Gastroesophageal sphincter (tissue), 3 donors: ENCODE results near the gene RASGRP4.

Experiments used
- CTCF ChIP-seq, 4 experiments: fragments of 200-600 bp in 2 of 4; fragments of 450-650 bp in 2 of 4; sonication (generic) in 1 of 4; IDR thresholded peaks; one replicate each; pipeline ENCODE4 v1.5.1; 2017 to 2019; ENCODE audit warnings: antibody characterized with exemption in 4 of 4, mild to moderate bottlenecking in 2 of 4, moderate library complexity in 2 of 4
- POLR2AphosphoS5 ChIP-seq: sonication (generic); formaldehyde crosslinking; IDR thresholded peaks from one replicate; pipeline ENCODE4 v1.6.1; 2017; ENCODE audit warnings: antibody characterized with exemption

- TF ChIP-seq CTCF (IDR thresholded peaks at IDR 0.05) = no peak
- no peak for TF ChIP-seq POLR2AphosphoS5
Measured at GRCh38 chr19:38417146-38417543, 8.9 kb downstream of the RASGRP4 start.
